Duodenal mucosa (tissue), 2 donors: ENCODE measurements around the gene PSTPIP1.

Experiments
- H3K27ac ChIP-seq: one replicate; pipeline ENCODE4 v1.7.0; 2013; ENCODE audit warnings: low read depth, low read length
- H3K27me3 ChIP-seq, 2 donors: one replicate each; pipeline ENCODE4 v1.7.0; 2013; ENCODE audit warnings: low read length in 2 of 2, control low read depth in 1 of 2; ENCODE audit not compliant: insufficient read depth in 2 of 2, control insufficient read depth in 1 of 2
- H3K36me3 ChIP-seq, 2 donors: one replicate each; pipeline ENCODE4 v1.7.0; 2013; ENCODE audit warnings: low read length in 2 of 2, control low read depth in 1 of 2; ENCODE audit not compliant: insufficient read depth in 2 of 2, control insufficient read depth in 1 of 2
- H3K4me1 ChIP-seq, 2 donors: one replicate each; pipeline ENCODE4 v1.7.0; 2013; ENCODE audit warnings: low read length in 2 of 2, control low read depth in 1 of 2; ENCODE audit not compliant: insufficient read depth in 2 of 2, control insufficient read depth in 1 of 2
- H3K4me3 ChIP-seq, 2 donors: one replicate each; pipeline ENCODE4 v1.7.0; 2013; ENCODE audit warnings: low read length in 2 of 2, low read depth in 1 of 2
- H3K9ac ChIP-seq, 2 donors: one replicate each; pipeline ENCODE4 v1.7.0; 2013; ENCODE audit warnings: low read length in 2 of 2, low read depth in 1 of 2
- H3K9me3 ChIP-seq, 2 donors: one replicate each; pipeline ENCODE4 v1.7.0; 2013; ENCODE audit warnings: low read length in 2 of 2, control low read depth in 1 of 2; ENCODE audit not compliant: control insufficient read depth in 1 of 2

The PSTPIP1 gene

GRCh38 chr15:77059786-77060361 is 64.9 kb downstream of the PSTPIP1 start:
- H3K4me1 ChIP-seq, result peaks cover 30 to 72% of the 10 kb centered on the region in 2 donors
- H3K9ac ChIP-seq, result no peak overlapping the region
- no peaks in the 10 kb centered on the region for H3K27me3 ChIP-seq
- no peak overlapping the region for H3K4me3 ChIP-seq
- peaks cover 0 to under 1% of the 10 kb centered on the region in 2 donors for H3K36me3 ChIP-seq
- H3K27ac ChIP-seq, result no peak overlapping the region
- no peaks in the 10 kb centered on the region for H3K9me3 ChIP-seq

GRCh38 chr15:77060546-77060945 is 65.6 kb downstream of the PSTPIP1 start:
- Histone ChIP-seq H3K9ac (no peak overlapping the region), H3K27ac (no peak overlapping the region), H3K27me3 (no peaks in the 10 kb centered on the region), H3K4me1 (peaks cover 33 to 71% of the 10 kb centered on the region in 2 donors), H3K9me3 (no peaks in the 10 kb centered on the region), H3K4me3 (no peak overlapping the region), H3K36me3 (no peaks in the 10 kb centered on the region)

GRCh38 chr15:77063249-77063648 is 68.3 kb downstream of the PSTPIP1 start:
- Histone ChIP-seq H3K9me3 (no peaks in the 10 kb centered on the region), H3K4me3 (no peak overlapping the region), H3K9ac (no peak overlapping the region), H3K27me3 (no peaks in the 10 kb centered on the region), H3K27ac (no peak overlapping the region), H3K36me3 (no peaks in the 10 kb centered on the region), H3K4me1 (peaks cover 47 to 78% of the 10 kb centered on the region in 2 donors)

GRCh38 chr15:77064063-77064462 is 69.1 kb downstream of the PSTPIP1 start:
- Histone ChIP-seq H3K9me3 (no peaks in the 10 kb centered on the region), H3K4me3 (no peak overlapping the region), H3K9ac (no peak overlapping the region), H3K27ac (no peak overlapping the region), H3K27me3 (no peaks in the 10 kb centered on the region), H3K36me3 (no peaks in the 10 kb centered on the region), H3K4me1 (peaks cover 50 to 79% of the 10 kb centered on the region in 2 donors)

- H3K9me3 ChIP-seq, result no peaks in the 10 kb centered on the region
- peaks cover 55 to 73% of the 10 kb centered on the region in 2 donors for H3K4me1 ChIP-seq
- H3K4me3 ChIP-seq, result no peak overlapping the region
- no peak overlapping the region for H3K9ac ChIP-seq
- H3K27me3 ChIP-seq, result no peaks in the 10 kb centered on the region
- no peak overlapping the region for H3K27ac ChIP-seq
- H3K36me3 ChIP-seq, result no peaks in the 10 kb centered on the region
Measured at GRCh38 chr15:77064539-77065308, 69.8 kb downstream of the PSTPIP1 start.

GRCh38 chr15:77066971-77067690 is 72.2 kb downstream of the PSTPIP1 start:
- H3K27ac ChIP-seq, result peak overlapping the region; percentile 55
- no peaks in the 10 kb centered on the region for H3K9me3 ChIP-seq
- H3K27me3 ChIP-seq, result no peaks in the 10 kb centered on the region
- H3K4me1 ChIP-seq, result peaks cover 44 to 59% of the 10 kb centered on the region in 2 donors
- H3K4me3 ChIP-seq, result peak overlapping the region; percentile 25 to 45
- no peaks in the 10 kb centered on the region for H3K36me3 ChIP-seq
- H3K9ac ChIP-seq, result peak overlapping the region; percentile 2 to 36

GRCh38 chr15:77067691-77068367 is 72.9 kb downstream of the PSTPIP1 start:
- Histone ChIP-seq H3K9me3 (no peaks in the 10 kb centered on the region), H3K4me1 (peaks cover 40 to 52% of the 10 kb centered on the region in 2 donors), H3K27me3 (no peaks in the 10 kb centered on the region), H3K4me3 (peak overlapping the region; percentile 32 to 57), H3K9ac (peak overlapping the region in 1 of 2 donors; percentile 52), H3K27ac (peak overlapping the region; percentile 87), H3K36me3 (no peaks in the 10 kb centered on the region)

- Histone ChIP-seq H3K4me3 (peak overlapping the region; percentile 81 to 92), H3K4me1 (peaks cover 40 to 48% of the 10 kb centered on the region in 2 donors), H3K27ac (no peak overlapping the region)
Measured at GRCh38 chr15:77068633-77069032, 73.7 kb downstream of the PSTPIP1 start.

GRCh38 chr15:77069521-77070121 is 74.7 kb downstream of the PSTPIP1 start:
- Histone ChIP-seq H3K4me3 (peak overlapping the region; percentile 81 to 92), H3K9me3 (no peaks in the 10 kb centered on the region), H3K9ac (peak overlapping the region; percentile 83 to 91), H3K27ac (peak overlapping the region; percentile 85), H3K27me3 (no peaks in the 10 kb centered on the region), H3K36me3 (no peaks in the 10 kb centered on the region), H3K4me1 (peaks cover 38 to 40% of the 10 kb centered on the region in 2 donors)

More at GRCh38 chr15:77068633-77069032, 73.7 kb downstream of the PSTPIP1 start:
- Histone ChIP-seq H3K27me3 (no peaks in the 10 kb centered on the region), H3K9ac (no peak overlapping the region), H3K9me3 (no peaks in the 10 kb centered on the region), H3K36me3 (no peaks in the 10 kb centered on the region)
